OCI-LY3 (cell line): ENCODE data around the gene GRIN2D.

Source experiments
- EZH2phosphoT487 ChIP-seq: fragments of 200-600 bp; shearing (Covaris generic); IDR thresholded peaks from 2 replicates; pipeline ENCODE4 v1.6.1; 2018; ENCODE audit warnings: antibody characterized with exemption, mixed run types, low read depth
- TF ChIP-seq, protein P1 (sequence below): fragments of 200-600, 300-600 bp; sonication (generic); IDR thresholded peaks from 2 replicates; pipeline ENCODE4 v1.5.1; 2014; ENCODE audit warnings: antibody characterized with exemption, low read length, low read depth

DNA sequence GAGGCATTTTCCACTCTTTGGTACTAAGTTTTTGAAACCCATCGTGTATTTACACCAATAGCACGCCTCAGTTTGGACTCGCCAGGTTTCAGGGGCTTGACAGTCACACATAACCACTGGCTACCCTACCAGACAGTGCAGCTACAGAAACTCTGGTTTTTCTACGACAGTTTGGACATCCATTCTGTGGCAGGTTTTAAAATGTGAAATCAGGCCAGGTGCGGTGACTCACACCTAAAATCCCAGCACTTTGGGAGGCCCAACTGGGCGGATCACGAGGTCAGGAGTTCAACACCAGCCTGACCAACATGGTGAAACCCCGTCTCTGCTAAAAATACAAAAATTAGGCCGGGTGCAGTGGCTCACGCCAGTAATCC, 15.3 kb upstream of the GRIN2D start:
- TF ChIP-seq, protein P1, sequence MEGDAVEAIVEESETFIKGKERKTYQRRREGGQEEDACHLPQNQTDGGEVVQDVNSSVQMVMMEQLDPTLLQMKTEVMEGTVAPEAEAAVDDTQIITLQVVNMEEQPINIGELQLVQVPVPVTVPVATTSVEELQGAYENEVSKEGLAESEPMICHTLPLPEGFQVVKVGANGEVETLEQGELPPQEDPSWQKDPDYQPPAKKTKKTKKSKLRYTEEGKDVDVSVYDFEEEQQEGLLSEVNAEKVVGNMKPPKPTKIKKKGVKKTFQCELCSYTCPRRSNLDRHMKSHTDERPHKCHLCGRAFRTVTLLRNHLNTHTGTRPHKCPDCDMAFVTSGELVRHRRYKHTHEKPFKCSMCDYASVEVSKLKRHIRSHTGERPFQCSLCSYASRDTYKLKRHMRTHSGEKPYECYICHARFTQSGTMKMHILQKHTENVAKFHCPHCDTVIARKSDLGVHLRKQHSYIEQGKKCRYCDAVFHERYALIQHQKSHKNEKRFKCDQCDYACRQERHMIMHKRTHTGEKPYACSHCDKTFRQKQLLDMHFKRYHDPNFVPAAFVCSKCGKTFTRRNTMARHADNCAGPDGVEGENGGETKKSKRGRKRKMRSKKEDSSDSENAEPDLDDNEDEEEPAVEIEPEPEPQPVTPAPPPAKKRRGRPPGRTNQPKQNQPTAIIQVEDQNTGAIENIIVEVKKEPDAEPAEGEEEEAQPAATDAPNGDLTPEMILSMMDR = no peak
- TF ChIP-seq EZH2phosphoT487 = no peak
